NCI-H82 treated with DMSO at 0.1 percent for 48 hours (cell line): Measurements from ENCODE around the gene RIT2.
A peak's percentile ranks its signal among the peaks of the same experiment; 100 is the strongest.

Experiments used
- DNase-seq: peaks from one replicate; lab custom pipeline; 2025; ENCODE audit not compliant: unreplicated experiment; lab: John Stamatoyannopoulos, UW

The RIT2 gene

DNA sequence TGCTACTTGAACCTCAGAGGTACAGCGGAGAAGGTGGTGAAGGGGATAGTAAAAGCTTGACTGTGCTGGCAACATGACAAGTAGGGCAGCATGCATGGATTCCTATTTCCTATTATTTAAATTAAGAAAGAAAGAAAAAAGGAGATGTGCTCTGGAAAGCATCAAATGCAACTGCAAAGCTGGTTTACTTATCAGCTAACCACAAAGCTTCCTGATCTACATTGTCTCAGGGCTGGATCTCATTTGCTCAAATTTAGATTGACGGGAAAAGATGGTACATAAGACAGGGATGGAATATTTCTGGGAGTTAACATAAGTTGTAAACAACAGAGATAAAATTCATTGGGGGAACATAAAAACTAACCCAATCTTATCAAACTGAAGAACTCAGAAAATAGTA lies 178.0 kb downstream of the RIT2 start:
- DNase-seq, result no peak

DNA sequence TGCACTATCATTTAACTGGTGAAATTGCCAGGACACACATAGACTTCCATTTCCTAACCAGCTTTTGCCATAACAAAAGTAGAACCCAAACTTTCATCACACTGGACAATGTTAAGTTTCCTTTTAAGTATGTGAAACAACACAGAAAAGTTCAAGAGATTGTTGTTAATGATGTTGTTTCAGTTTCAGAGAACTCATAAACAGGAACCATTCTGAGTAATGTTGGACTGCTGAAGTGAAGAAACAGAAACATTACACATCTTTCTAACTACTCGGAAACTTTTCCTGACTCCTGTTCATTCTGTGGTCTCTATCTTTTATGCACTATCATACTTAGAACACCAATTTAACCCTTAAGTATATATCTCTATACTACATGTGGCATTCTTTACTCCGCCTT lies 179.2 kb downstream of the RIT2 start:
- no peak for DNase-seq

DNA sequence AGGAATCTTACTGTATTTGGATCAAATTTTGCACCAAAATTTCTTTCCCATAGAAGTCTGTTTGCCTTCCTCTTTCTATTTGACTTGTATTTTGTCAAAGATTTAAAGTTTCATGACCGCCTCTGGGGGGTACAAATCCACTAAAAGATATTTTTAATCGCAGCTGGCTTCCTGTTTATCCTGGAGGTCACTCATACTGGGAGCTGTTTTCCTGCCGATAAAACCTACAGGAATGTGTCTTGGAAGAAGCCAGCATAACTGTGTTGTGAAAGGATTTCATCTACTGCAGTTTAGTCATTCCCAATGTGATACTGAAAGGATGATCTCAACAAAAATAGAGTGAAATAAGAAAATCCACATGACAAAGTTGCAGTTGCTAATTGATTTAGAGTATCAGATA lies 184.0 kb downstream of the RIT2 start:
- no peak for DNase-seq

DNA sequence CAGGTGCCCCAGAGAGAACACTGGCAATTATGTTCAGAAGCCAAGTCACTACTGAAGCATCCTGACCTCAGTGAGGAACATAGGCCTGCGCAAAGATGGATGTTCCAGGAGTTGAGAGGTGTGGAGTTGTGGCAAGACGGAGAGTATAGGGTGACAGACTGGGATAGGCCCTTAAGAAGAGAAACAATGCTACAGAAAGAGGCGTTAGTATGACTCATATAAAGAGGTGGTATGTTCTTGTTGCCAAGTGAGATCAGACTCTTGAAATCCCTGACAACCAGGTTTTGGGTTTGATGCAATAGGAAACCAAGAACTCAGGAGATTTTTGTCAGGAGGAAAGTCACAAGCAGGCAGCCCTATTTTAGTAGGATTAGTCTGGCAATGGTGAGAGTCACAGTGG lies 185.6 kb downstream of the RIT2 start:
- no peak for DNase-seq

DNA sequence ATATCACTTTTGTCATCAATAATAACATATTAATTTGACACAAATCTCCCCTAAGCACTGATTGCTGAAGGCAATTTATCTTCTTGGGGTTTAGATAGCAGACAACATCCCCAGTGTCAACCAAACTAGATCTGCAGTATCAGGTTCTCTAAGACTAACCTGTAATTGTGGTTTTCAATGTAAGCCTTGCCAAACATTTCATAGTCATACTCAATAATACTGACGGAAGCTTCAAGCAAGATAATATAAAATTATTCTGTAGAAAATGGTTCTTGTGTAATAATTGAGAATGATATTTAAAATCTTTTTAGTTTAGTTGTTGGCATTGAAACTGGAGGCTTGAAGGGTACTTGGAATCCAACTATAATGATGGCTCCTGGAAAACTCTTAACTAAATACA lies 186.3 kb downstream of the RIT2 start:
- no peak for DNase-seq

DNA sequence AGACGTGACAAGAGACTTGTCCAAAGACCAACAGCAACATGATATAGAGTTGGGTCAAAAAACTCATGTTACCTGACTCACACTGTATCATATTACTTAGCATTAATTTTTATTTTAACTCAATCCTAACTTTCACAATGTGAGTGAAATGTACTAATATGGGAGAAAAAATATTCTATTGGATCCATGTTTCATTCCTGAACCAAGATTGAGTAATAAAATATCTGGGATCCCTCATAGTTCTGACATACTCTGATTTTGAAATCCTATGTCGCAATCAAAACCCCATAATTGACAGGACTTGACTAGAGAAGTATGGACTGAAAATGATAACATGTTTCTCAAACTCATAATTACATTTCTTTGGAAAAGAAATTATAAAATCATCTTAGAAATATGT lies 190.4 kb downstream of the RIT2 start:
- DNase-seq, result no peak

DNA sequence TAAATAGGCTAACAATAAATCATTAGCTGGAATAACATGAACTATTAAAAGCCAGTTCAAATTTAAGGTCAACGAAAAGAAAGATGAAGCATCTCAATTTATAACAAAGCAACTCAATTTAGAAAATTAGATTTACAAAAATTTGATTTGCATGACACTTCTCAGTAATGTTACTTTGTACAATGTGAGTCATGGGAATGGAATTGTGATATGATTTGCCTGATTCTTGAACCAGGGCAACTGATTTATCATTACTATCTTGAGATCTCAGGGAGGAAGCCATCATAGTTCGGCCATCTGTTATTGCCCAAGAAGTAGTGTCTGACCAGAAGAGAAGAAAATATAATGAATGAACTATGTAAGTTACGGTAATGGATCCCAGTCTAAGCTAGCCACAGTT lies 193.1 kb downstream of the RIT2 start:
- DNase-seq, result no peak

DNA sequence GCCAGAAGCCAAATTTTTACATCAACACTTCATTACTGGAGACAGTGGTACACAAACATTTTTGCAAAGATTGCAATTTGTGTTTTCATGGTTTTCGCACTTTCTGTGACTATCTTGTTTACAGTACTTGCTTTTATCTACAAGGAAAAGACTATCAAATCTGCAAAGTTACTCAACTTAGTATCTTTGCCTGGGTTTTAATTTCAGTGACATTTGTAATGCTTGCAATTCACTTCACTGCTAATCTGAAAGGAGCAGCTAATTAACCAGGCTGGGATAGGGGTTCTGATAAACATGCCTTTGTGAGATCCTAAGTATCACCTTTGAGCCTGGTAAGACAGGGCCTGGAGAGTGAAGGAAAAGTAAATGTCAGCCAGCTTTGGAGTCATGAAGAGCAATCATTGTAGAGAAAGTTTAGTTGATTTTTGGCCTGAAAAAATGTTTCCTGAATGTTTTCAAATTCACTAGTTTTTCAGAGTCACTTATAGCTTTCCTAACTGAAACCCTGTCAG lies 194.2 kb downstream of the RIT2 start:
- no peak for DNase-seq

DNA sequence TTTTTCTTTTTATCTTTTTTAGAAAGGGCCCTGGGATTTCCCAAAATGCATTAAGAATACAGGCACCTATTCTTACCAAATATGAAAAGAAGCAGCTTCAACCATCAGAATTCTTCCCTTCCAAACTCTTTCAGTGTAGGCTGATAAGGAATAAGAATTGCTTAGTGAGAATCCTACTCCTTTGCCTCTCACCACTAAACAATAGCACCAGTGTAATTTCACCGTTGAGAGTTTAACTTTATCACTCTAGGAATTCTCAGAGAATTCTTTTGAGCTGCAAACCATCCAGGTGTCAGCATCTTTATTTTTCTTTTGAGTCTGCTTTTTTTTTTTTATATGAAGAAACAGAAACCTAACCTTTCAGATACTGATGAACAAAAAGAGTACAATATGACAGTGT lies 194.9 kb downstream of the RIT2 start:
- no peak for DNase-seq

DNA sequence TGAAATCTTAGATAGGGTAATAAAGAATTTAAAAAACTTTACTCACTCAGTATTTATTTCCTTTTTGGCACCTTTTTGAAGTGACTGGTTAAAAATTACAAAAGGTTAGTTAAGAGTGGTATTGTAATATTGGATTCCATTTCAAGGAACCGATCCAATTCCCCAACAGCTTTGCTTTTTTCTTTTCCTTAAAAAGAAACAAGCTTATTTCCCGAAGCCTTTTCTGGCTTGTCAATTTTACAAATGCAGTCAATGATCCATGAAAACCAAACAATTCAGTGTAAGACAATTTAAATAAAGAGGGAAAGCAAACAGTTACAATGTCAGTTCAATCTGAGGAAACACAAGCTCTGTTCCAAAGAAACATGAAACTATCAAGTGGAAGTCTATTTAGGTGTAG lies 200.2 kb downstream of the RIT2 start:
- no peak for DNase-seq

DNA sequence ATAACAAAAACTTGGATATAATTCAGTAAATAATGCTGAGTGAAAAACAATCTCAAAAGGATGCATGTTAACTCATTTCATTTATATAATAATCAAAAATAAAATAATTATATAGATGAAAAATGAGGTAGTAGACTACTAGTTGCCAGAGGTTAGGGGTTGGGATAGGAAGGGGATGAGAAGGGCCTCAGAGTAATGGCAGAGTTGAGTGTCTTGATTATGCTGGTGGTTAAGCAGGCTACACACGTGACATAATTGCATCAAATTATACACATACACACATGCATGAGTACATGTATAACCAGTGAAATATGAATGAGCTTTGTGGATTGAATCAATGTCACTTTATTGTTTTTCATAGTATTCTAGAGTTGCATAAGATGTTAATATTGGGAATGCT lies 201.0 kb downstream of the RIT2 start:
- no peak for DNase-seq

DNA sequence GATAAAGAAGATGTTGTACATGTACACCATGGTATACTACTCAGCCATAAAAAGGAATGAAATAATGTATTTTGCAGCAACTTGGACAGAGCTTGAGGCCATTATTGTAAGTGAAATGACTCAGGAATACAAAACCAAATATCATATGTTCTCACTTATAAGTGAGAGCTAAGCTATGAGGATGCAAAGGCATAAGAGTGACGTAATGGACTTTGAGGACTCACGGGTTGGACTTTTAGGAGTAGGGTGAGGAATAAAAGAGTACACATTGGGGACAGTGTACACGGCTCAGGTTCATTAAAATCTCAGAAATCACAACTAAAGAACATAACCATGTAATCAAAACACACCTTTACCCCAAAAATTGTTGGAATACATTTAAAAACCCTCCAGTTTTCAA lies 206.4 kb downstream of the RIT2 start:
- DNase-seq, result no peak

DNA sequence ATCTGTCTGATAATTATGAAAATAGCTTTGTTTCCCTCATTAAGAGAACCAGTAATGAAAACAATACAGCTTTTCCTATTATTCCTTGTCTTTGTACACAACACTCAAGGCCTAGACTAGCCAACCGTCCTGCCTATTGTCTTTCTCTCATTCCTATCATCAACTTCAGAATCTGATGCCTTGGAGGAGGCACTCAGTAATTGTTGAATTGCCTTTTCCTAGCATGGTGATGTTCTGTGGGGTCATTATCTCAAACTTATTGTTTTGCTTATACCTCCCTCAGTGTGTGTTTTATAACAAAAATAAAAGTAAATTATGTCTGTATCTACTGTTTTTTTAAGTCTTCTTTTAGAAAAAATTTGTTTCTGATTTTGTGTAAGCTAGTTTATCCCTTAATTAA lies 208.7 kb downstream of the RIT2 start:
- DNase-seq, result no peak

DNA sequence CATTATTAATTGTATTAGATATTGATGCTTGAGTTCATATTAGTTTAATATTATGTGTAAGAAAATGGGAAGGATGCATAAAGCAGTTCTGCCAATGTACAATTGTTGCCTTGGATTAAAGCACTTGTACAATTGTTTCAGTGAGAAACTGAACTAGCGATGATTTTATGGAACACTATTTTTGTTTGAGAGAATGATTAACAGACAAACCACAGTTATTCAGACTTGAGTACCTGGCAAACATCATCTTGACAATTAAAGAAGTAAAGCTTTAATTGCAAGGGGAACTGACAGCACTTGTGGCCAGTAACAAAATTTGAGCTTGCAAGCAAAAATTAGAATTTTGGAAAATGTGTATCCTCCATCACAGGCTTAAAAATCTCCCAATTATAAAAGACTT lies 214.3 kb downstream of the RIT2 start:
- DNase-seq, result no peak

DNA sequence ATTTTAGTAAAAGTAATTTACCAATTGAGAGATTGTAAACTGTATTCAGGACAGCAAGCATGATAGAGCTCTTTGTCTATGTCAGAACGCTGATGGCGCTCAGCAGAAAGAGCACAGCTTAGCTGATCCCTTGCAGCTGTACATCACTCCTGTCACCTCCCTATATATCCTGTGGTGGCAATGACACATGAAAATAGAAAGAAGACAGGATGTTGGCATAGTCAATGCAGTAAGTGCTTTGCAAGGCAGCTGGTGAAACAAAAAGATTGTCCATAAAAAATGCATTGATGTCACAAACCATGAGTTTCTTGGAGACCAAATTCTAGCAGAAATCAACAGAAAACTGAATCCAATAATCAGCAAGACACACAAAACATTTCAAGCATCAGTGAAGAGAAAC lies 221.5 kb downstream of the RIT2 start:
- DNase-seq, result no peak

DNA sequence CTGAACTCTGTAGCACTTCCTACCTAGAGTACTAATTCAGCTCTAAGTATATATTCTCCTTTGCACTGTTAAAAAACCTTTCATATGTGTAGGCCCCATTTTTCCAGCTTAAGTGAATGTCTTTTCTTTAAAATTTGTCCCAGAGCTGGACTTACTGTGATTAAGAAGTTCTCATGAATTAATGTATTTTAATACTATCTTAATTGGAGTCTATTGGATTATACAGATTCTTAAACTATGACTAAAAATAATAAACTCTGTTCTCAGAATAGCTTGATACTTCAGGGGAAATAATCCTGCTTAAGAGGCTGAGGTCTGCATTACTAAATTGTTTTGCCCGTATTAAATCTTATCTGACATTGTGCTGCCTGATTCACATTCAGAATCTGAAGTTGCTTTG lies 223.3 kb downstream of the RIT2 start:
- DNase-seq, result peak; percentile 5

DNA sequence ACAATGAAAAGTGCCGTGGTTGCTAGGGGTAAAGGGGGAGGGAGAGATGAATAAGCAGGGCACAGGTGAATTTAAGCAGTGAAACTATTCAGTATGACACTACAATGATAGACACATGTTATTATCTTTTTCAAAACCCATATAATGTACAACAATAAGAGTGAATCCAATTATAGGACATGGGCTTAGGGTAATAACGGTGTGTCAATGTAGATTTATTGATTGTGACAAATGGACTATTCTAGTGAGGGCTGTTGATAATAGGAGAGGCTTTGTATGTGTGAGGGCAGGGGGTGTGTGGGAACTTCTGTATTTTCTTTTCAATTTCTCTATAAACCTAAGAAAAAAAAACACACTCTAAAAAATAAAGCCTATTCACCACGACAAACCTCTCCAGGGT lies 223.8 kb downstream of the RIT2 start:
- DNase-seq, result no peak

DNA sequence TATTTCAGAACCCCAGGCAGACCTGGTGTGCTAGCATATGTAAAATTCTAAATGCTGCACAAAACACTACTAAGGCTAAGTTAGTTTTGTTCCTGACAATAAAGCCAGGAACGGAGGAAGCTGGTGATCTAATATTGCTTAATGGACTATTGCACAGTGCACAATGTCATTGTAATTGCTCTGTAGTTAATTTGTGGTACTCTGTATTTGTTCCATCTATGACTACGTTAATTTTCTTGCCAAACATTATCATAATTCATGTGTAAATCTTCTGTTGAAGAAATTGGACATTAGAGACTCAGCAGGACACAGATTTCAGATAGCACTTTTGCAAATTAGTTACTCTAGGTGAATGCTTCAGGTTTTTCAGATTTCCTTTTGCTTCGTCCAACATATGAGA lies 232.3 kb downstream of the RIT2 start:
- DNase-seq, result no peak

DNA sequence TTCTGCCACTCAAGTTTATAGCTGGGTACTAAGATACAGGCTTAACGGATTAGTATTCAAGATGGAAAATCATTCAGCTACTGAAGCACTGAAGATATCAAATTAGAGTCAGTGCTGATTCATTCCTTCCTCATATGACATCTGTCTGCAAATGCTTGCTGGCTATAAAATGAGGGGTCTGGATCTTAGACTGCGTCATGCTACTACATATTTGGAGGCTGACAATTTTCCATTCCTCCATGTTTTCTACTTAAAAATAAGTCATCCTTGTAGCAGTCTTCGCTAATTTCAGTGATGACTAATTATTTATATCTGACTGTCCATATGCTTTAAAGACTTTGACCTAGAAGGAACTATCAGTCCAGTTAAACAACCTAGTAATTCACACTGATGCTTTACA lies 233.4 kb downstream of the RIT2 start:
- DNase-seq, result no peak

DNA sequence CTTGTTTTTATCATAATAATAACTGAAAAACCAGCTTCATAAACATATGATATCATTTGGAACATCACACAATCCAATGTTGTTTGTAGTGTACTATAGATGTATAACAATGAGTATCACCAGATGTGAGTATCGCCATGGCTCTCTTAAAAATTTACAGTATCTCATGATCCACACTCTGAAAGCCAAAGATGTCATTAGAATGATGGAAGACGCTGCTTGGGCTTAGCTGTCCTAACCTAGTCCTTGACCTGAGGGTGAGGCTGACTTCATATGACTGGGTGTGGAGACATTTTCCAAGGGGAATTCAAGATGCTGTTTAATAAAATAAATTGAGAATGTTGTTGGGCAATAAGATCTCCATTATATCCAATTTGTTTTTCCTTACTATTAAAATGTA lies 242.6 kb downstream of the RIT2 start:
- DNase-seq, result no peak

DNA sequence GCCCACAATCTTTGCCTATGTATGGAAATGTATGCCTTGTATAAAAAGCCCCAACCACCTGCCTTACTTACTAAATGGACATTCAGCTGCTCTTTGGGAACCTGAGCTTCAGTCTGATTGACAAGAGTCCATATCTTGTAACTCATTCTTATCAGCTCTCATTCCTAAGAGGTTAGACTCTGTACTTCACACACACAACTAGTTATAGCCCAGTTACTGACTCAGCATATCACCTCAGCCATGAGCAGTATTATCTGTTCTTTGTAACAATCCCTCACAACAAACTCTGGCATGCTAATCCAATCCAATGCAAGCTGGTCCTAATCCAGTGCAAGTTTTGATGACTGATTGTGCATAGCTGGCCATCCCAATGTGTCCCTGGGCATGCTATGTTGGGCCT lies 250.6 kb downstream of the RIT2 start:
- DNase-seq, result peak; percentile 13

DNA sequence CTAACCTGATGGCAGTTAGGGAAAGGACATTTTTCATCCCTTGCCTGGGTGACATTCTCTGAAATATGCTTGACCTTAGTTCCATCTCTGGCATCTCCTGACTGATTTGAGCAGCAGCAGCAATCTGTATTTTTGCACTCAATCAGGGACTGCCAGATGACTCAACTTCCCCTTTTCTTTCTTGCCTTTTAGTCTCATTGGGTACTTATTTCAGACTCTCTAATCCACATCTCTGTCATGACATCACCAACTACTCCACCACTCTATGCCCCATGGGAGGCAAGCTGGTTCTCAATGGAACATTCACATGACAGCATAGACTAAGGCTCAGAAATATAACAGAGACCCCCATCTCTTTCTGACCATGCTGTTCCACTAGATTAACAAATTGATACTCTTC lies 254.2 kb downstream of the RIT2 start:
- no peak for DNase-seq

DNA sequence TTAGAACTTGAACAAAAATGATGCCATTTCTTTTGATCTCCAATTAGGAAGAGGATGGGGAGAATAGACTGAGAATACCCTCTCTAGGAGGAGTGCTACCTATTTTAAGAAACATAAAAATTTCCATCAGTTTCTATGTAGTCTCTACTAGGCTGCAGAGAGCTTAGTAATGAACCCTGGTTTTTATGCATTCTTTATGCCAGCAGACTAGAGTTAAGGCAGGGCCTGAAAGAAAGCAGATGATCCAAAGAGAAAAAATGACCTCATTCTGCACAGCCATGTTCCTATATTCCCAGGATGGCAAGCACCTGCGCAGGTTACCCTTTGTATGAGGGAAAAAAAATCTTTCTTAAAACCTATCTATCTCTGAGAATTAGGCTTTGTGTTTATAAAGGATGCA lies 254.9 kb downstream of the RIT2 start:
- no peak for DNase-seq

DNA sequence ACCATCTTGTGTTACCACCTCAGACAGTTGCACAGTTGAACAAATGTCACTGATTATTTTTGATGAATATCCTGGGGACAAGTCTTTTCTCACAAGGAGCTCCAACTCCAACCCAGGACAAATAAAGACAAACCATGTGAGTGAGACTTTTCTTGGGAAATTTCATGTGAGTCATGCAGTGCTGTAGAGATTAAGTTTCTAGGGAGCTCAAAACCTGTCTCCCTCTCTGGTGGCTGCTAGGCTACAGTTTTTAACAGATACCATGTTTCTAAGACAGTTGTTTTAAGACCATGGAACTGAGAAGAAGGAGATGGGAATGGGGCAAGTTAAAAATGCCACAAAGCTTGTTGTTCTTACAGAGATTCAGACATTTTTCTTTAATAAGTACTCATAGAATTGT lies 255.5 kb downstream of the RIT2 start:
- no peak for DNase-seq
